H9 (cell line): ENCODE measurements around the gene MRTO4. TPM values are rescaled to one million over a fixed set of nuclear protein-coding genes. Genes with fewer than 3 reads are reported as not detected.
A peak's percentile ranks its signal among the peaks of the same experiment; 100 is the strongest.

Source experiments
- DNase-seq: peaks from one replicate; pipeline ENCODE4 v3.0.0-alpha.2; 2017
- H2AFZ ChIP-seq: one replicate; pipeline ENCODE4 v1.6.1; 2013; ENCODE audit warnings: mild to moderate bottlenecking, low read length, control low read depth, moderate library complexity
- H2AK5ac ChIP-seq: 2 replicates; pipeline ENCODE4 v1.6.1; 2013; ENCODE audit warnings: low read length, control low read depth, mixed read lengths; ENCODE audit not compliant: insufficient read length
- H2BK120ac ChIP-seq: one replicate; pipeline ENCODE4 v1.6.1; 2013; ENCODE audit warnings: low read depth, mild to moderate bottlenecking, low read length, control low read depth, inconsistent platforms; ENCODE audit not compliant: poor library complexity, severe bottlenecking
- H2BK12ac ChIP-seq: 2 replicates; pipeline ENCODE4 v1.6.1; 2013; ENCODE audit warnings: low read length, control low read depth, mixed read lengths, low read depth; ENCODE audit not compliant: insufficient read length
- H2BK15ac ChIP-seq: 2 replicates; pipeline ENCODE4 v1.6.1; 2013; ENCODE audit warnings: low read depth, low read length, control low read depth
- H2BK20ac ChIP-seq: one replicate; pipeline ENCODE4 v1.6.1; 2013; ENCODE audit warnings: low read depth, mild to moderate bottlenecking, low read length, control low read depth, inconsistent platforms; ENCODE audit not compliant: poor library complexity, severe bottlenecking
- H2BK5ac ChIP-seq: 2 replicates; pipeline ENCODE4 v1.6.1; 2013; ENCODE audit warnings: low read length, control low read depth, mixed read lengths; ENCODE audit not compliant: insufficient read length
- H3K14ac ChIP-seq: 2 replicates; pipeline ENCODE4 v1.6.1; 2013; ENCODE audit warnings: low read length, control low read depth; ENCODE audit not compliant: insufficient read depth
- H3K18ac ChIP-seq: 2 replicates; pipeline ENCODE4 v1.6.1; 2013; ENCODE audit warnings: low read depth, mild to moderate bottlenecking, mixed read lengths, low read length, control low read depth; ENCODE audit not compliant: insufficient read length
- H3K23ac ChIP-seq: 2 replicates; pipeline ENCODE4 v1.6.1; 2013; ENCODE audit warnings: low read length, control low read depth, mixed read lengths, low read depth; ENCODE audit not compliant: insufficient read length
- H3K23me2 ChIP-seq: 2 replicates; pipeline ENCODE4 v1.6.1; 2013; ENCODE audit warnings: low read depth, mild to moderate bottlenecking, mixed read lengths, low read length, control low read depth; ENCODE audit not compliant: insufficient read length, poor library complexity, severe bottlenecking
- H3K27ac ChIP-seq: 2 replicates; pipeline ENCODE4 v1.5.1; 2013; ENCODE audit warnings: low read length, control low read depth, mixed read lengths, low read depth; ENCODE audit not compliant: insufficient read length
- H3K27me3 ChIP-seq: 2 replicates; pipeline ENCODE4 v1.6.1; 2013; ENCODE audit warnings: low read length, control low read depth, inconsistent platforms; ENCODE audit not compliant: insufficient read depth
- H3K4ac ChIP-seq: 2 replicates; pipeline ENCODE4 v1.6.1; 2013; ENCODE audit warnings: low read depth, mild to moderate bottlenecking, control low read depth, inconsistent platforms, low read length, moderate library complexity
- H3K4me1 ChIP-seq: 2 replicates; pipeline ENCODE4 v1.6.1; 2013; ENCODE audit warnings: low read length, control low read depth, inconsistent platforms; ENCODE audit not compliant: insufficient read depth
- H3K4me2 ChIP-seq: 2 replicates; pipeline ENCODE4 v1.6.1; 2013; ENCODE audit warnings: low read length, control low read depth, mixed read lengths; ENCODE audit not compliant: insufficient read length, insufficient read depth
- H3K56ac ChIP-seq: 2 replicates; pipeline ENCODE4 v1.6.1; 2013; ENCODE audit warnings: low read depth, mild to moderate bottlenecking, mixed read lengths, low read length, control low read depth; ENCODE audit not compliant: insufficient read length
- H3K79me1 ChIP-seq: 2 replicates; pipeline ENCODE4 v1.6.1; 2013; ENCODE audit warnings: low read depth, mild to moderate bottlenecking, moderate library complexity, low read length, control low read depth, inconsistent platforms; ENCODE audit not compliant: insufficient read depth, poor library complexity, severe bottlenecking
- H3K79me2 ChIP-seq: 2 replicates; pipeline ENCODE4 v1.6.1; 2013; ENCODE audit warnings: low read length, control low read depth, inconsistent platforms; ENCODE audit not compliant: insufficient read depth
- H3K9ac ChIP-seq: 2 replicates; pipeline ENCODE4 v1.6.1; 2013; ENCODE audit warnings: low read length, control low read depth, mixed read lengths; ENCODE audit not compliant: insufficient read length; ENCODE audit errors: extremely low read depth
- H3K9me3 ChIP-seq: one replicate; pipeline ENCODE4 v1.6.1; 2013; ENCODE audit warnings: low read depth, low read length, inconsistent platforms; ENCODE audit not compliant: control insufficient read depth
- H3T11ph ChIP-seq: one replicate; pipeline ENCODE4 v1.6.1; 2013; ENCODE audit warnings: mild to moderate bottlenecking, low read length, control low read depth, inconsistent platforms
- H4K20me1 ChIP-seq: one replicate; pipeline ENCODE4 v1.6.1; 2013; ENCODE audit not compliant: control insufficient read depth, insufficient read length, insufficient read depth
- H4K5ac ChIP-seq: 2 replicates; pipeline ENCODE4 v1.6.1; 2013; ENCODE audit warnings: low read depth, mild to moderate bottlenecking, mixed read lengths, low read length, control low read depth; ENCODE audit not compliant: insufficient read length
- H4K8ac ChIP-seq: replicated peaks from 2 replicates; pipeline ENCODE4 v1.6.1; 2013; ENCODE audit warnings: low read length, control low read depth, mixed read lengths, low read depth; ENCODE audit not compliant: insufficient read length
- H4K91ac ChIP-seq: 2 replicates; pipeline ENCODE4 v1.6.1; 2013; ENCODE audit warnings: low read depth, mild to moderate bottlenecking, moderate library complexity, mixed read lengths, low read length, control low read depth; ENCODE audit not compliant: insufficient read length
- H3K27ac Mint-ChIP-seq, 3 experiments: 2 replicates in 2 of 3; 3 replicates in 1 of 3; pipeline ENCODE4 v1.8.0; 2020 to 2021; ENCODE audit warnings: mixed read lengths in 3 of 3, mild to moderate bottlenecking in 1 of 3, moderate library complexity in 1 of 3
- H3K27me3 Mint-ChIP-seq: 2 replicates; pipeline ENCODE4 v1.8.0; 2021; ENCODE audit warnings: low read depth, mild to moderate bottlenecking, moderate library complexity, mixed read lengths
- H3K36me3 Mint-ChIP-seq, 3 experiments: 2 replicates in 2 of 3; 3 replicates in 1 of 3; pipeline ENCODE4 v1.8.0; 2020 to 2021; ENCODE audit warnings: low read depth in 3 of 3, mixed read lengths in 3 of 3; ENCODE audit not compliant: insufficient read depth in 1 of 3
- H3K4me1 Mint-ChIP-seq, 2 experiments: 2 replicates each; pipeline ENCODE4 v1.8.0; 2020; ENCODE audit warnings: mixed read lengths in 2 of 2
- H3K4me3 Mint-ChIP-seq, 2 experiments: 2 replicates in 1 of 2; 3 replicates in 1 of 2; pipeline ENCODE4 v1.8.0; 2020 to 2021; ENCODE audit warnings: mild to moderate bottlenecking in 2 of 2, mixed read lengths in 2 of 2, moderate library complexity in 1 of 2
- H3K9me3 Mint-ChIP-seq, 2 experiments: 2 replicates in 1 of 2; 3 replicates in 1 of 2; pipeline ENCODE4 v1.8.0; 2020; ENCODE audit warnings: mild to moderate bottlenecking in 2 of 2, mixed read lengths in 2 of 2, moderate library complexity in 1 of 2
- CTCF ChIP-seq: fragments of 200-600 bp; sonication (generic); conservative IDR thresholded peaks from 3 replicates; pipeline ENCODE4 v1.8.0; 2021; ENCODE audit warnings: antibody characterized with exemption, mild to moderate bottlenecking
- WGBS: extraction: QIAGEN DNeasy Blood & Tissue Kit; methylation state at CpG from one replicate; pipeline ENCODE4 v1.1.7; 2013; ENCODE audit warnings: missing lambda C conversion rate, low lambda C conversion rate, mixed read lengths; ENCODE audit not compliant: insufficient read length; ENCODE audit errors: extremely low coverage; 5-methylcytosine and 5-hydroxymethylcytosine counted together
- total RNA-seq: library from RNA; stranded (reverse); gene quantifications from 2 replicates; pipeline ENCODE4 v1.2.1, GENCODE V29; 2021

Gene MRTO4
- total RNA-seq, 1 experiment from 2014 or later = 78.3 TPM

GRCh38 chr1:19208710-19209438, 42.7 kb upstream of the MRTO4 start:
- Histone ChIP-seq H3K18ac (no peak overlapping the region), H3K23ac (no peak overlapping the region), H2BK20ac (no peak overlapping the region), H2AFZ (no peak overlapping the region), H3K27ac (peak overlapping the region; percentile 15), H4K91ac (no peak overlapping the region), H2BK5ac (no peak overlapping the region), H3K4me2 (peak overlapping the region; percentile 99), H3K4me1 (no peaks in the 10 kb centered on the region; the same call in 1 of the 2 replicates), H3K23me2 (peaks cover 11% of the 10 kb centered on the region), H3K9me3 (no peaks in the 10 kb centered on the region), H4K20me1 (no peaks in the 10 kb centered on the region), H3K14ac (peak overlapping the region; percentile 94; the same call in 1 of the 2 replicates), H2AK5ac (no peak overlapping the region), H3T11ph (no peak overlapping the region), H3K79me2 (peaks cover 51% of the 10 kb centered on the region), H4K5ac (peak overlapping the region; percentile 46), H3K27me3 (no peaks in the 10 kb centered on the region), H2BK120ac (no peak overlapping the region), H3K4ac (no peak overlapping the region), H3K79me1 (peaks cover 10% of the 10 kb centered on the region), H3K9ac (peak overlapping the region; percentile 92), H2BK15ac (no peak overlapping the region), H3K56ac (peak overlapping the region; percentile 57), H4K8ac (no peak overlapping the region), H2BK12ac (no peak overlapping the region)
- no peaks in the 10 kb centered on the region for H3K27me3 Mint-ChIP-seq
- peak overlapping the region; percentile 84 to 98 (median 97) for H3K27ac Mint-ChIP-seq
- DNase-seq = no peak
- H3K4me1 Mint-ChIP-seq = peaks cover 27 to 28% of the 10 kb centered on the region in 2 experiments
- TF ChIP-seq CTCF = no peak
- H3K36me3 Mint-ChIP-seq = peaks cover 0 to 10% (median 5%) of the 10 kb centered on the region in 3 experiments; a peak in 6 of 7 replicates
- peak overlapping the region; percentile 82 to 90 for H3K4me3 Mint-ChIP-seq
- WGBS = no CpG with 5 or more reads among the region's 8 CpGs
- no peaks in the 10 kb centered on the region for H3K9me3 Mint-ChIP-seq
